ENCODE measurements around the gene COL5A2.

COL5A2 gene

GRCh38 chr2:189074506-189074905, 105.1 kb downstream of the COL5A2 start:
- intact Hi-C loops (cut with DNase I): no loop called here
- no peak for DNase-seq

DNA sequence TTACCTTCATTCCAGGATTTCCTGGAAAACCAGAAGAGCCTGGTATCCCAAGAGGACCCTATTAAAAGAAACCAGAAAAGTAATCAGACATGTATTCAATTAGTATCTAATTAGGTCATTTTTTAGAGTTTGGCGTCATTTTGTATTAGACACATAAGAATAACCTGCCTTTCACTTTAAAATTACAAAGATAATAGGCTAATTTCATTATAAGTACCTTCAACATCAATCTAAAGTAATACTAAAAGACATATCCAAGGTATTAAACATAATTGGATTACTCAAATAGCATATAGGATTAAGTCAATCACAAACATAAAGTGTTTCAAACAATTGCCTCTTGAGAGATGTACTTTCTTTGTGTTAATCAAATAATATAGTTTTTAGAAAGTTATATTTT, 107.5 kb downstream of the COL5A2 start:
- DNase-seq: no peak

GRCh38 chr2:189069855-189070619, 109.5 kb downstream of the COL5A2 start:
- DNase-seq: no peak
- intact Hi-C loops (cut with DNase I): no loop called here

More for the DNA sequence above, 107.5 kb downstream of the COL5A2 start:
- intact Hi-C loops (cut with DNase I): no loop called here

GRCh38 chr2:189066037-189066436, 113.5 kb downstream of the COL5A2 start:
- intact Hi-C loops (cut with DNase I): no loop called here
- no peak for DNase-seq

- intact Hi-C loops (cut with DNase I): no loop called here
- no peak for DNase-seq
Measured at GRCh38 chr2:189060096-189060642, 119.4 kb downstream of the COL5A2 start.

DNA sequence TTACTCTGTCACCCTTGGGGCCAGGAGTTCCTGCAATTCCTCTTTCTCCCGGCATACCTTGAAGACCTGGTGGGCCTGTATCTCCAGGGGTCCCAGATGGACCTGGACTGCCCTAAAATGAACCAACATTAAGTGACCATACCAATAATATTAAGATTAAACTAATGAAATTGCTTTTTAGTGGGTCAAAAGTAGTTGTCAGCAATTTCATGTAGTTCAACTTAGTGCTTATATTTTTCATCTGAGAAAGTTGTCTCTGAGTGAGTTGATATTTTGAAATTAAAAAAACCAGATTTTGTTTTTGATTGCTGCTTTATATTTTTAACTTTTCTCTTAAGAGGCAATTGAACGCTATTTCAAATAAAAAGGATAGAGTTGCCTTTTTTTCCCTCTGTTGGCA, 122.2 kb downstream of the COL5A2 start:
- intact Hi-C loops (cut with DNase I): no loop called here
- no peak for DNase-seq

DNA sequence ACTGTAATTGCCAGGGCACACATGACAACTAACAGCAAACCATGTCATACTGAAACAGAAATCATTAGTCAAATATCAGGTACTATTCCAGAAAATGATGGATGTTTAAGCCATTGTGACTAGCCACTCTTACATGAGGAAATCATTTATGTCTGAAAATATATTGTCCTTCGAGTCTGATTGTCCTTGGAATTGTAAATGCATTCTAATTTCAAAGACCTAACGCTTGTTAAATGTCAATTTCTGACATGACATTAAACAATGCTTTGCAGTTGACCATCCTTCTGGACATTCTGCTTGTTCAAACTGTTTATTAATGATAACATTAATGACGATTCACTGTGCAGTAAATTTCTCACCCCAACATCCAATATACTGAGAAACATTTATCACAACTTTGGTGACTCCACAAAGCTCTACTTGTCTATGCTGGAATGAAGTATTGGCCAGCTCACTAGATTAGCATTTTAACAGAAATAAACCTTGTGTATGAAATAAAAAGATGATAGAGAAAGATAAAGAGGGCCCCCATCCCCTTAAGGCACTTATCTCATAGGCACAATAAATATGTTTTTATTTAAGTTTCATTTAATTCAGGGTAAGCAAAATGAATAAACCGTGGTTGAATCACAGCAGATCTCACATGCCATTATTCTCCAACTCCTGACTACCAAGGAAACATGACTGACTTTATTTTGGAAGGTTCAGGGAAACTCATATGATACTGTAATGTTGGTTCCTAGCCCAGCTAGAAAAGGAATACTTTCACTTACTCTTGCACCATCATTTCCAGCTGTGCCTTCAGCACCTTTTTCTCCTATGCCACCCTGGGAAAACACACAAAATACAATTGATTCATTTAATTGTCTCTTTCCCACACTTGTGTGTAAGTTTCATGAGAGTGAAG, 123.1 kb downstream of the COL5A2 start:
- DNase-seq: no peak
- intact Hi-C loops (cut with DNase I): no loop called here

- intact Hi-C loops (cut with DNase I): no loop called here
- no peak for DNase-seq
Measured at GRCh38 chr2:189050165-189050712, 129.3 kb downstream of the COL5A2 start.

- intact Hi-C loops (cut with DNase I): no loop called here
- no peak for DNase-seq
Measured at GRCh38 chr2:189049709-189050164, 129.8 kb downstream of the COL5A2 start.

- no peak for DNase-seq
- intact Hi-C loops (cut with DNase I): no loop called here
Measured at GRCh38 chr2:189048189-189048588, 131.4 kb downstream of the COL5A2 start.

DNA sequence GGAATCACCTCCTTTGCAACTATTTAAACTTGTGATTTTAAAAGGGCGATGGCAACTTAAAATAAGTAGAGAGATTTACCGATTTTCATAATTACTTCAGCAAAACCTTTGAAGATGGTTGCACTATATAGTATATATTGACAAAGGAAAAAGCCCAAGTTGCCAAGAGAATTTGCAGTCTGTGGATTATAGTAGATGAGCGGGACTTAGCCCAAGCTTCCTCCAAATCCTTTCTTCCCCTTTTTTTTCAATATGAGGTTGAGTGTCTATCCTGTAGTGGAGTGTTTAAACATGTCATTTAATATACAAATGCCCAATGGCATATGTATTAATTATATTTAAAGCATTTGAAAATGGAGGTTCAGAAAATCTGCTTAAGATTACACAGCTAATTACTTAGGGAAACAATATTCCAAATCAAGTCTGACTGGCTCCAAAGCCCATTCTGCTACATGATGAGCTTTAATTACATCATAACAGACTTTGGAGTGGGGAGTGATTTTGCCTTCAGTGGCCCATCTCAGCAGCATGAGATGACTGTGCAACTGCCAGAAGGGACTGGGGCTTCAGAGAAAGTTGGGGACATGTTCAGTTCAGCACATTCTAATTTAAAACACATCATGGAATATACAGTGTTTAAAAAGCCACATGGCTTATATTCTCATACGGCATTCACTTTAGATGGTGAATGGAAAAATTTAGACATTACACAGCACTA, 132.2 kb downstream of the COL5A2 start:
- no peak for DNase-seq
- intact Hi-C loops (cut with DNase I): no loop called here

DNA sequence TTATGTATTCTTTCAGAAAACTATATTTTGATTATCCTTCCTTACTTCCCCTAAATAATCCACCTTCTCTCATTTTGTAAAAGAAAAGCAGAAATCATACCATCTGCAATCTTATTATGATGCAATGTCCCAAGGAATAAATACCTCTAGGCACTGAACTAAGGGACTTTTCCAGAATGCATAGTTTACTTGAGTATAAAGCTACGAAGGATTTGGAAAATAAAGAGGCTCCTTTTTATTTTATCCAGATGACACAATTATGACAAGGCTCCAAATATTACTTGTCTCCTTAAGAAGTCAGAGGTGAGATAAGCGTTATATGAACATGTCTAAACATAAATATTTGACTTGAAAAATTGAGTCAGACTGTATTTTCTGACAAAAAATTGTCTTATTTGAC, 133.2 kb downstream of the COL5A2 start:
- no peak for DNase-seq

GRCh38 chr2:189045836-189046235, 133.7 kb downstream of the COL5A2 start:
- intact Hi-C loops (cut with DNase I): no loop called here

More for the DNA sequence above, 133.2 kb downstream of the COL5A2 start:
- intact Hi-C loops (cut with DNase I): no loop called here

GRCh38 chr2:189037518-189037917, 142.0 kb downstream of the COL5A2 start:
- DNase-seq: no peak
- intact Hi-C loops (cut with DNase I): no loop called here

More at GRCh38 chr2:189045836-189046235, 133.7 kb downstream of the COL5A2 start:
- DNase-seq: no peak

GRCh38 chr2:189024901-189025618, 154.5 kb downstream of the COL5A2 start:
- no peak for DNase-seq

GRCh38 chr2:189022492-189022891, 157.1 kb downstream of the COL5A2 start:
- DNase-seq: no peak
- intact Hi-C loops (cut with DNase I): no loop called here

More at GRCh38 chr2:189024901-189025618, 154.5 kb downstream of the COL5A2 start:
- intact Hi-C loops (cut with DNase I): no loop called here

- DNase-seq: no peak
- intact Hi-C loops (cut with DNase I): no loop called here
Measured at GRCh38 chr2:189022053-189022481, 157.5 kb downstream of the COL5A2 start.

DNA sequence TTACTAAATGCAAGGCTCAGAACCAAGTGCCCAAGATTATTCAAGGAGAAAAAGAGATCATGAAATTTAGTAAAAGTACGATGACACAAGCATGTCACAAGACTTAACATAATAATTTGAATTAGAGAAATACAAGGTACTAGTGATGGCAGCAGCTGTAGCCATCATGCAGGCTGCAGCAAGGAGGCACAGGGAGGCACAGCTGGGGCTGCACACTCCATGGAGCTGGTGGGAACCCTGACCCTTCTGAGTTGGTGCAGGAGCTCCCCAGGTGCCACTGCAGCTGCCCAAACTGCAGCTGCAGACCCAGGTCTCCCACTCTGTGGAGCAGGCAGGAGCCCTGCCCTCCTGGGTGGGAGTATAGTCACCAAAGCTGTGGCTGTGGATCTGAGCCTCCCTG, 159.4 kb downstream of the COL5A2 start:
- no peak for DNase-seq
- intact Hi-C loops (cut with DNase I): no loop called here
